H1 (cell line): Measurements from ENCODE around the gene HDAC9. TPM values are rescaled to one million over a fixed set of nuclear protein-coding genes. Genes with fewer than 3 reads are reported as not detected.

Experiments used
- CHD7 ChIP-seq: fragments of 300-600 bp; sonication (generic); IDR thresholded peaks from 2 replicates; pipeline ENCODE4 v1.7.1; 2012; ENCODE audit warnings: low read length, moderate library complexity, mild to moderate bottlenecking, inconsistent platforms; ENCODE audit not compliant: insufficient replicate concordance
- GTF2F1 ChIP-seq: IDR thresholded peaks from 2 replicates; pipeline ENCODE4 v1.6.1; 2012; ENCODE audit warnings: low read depth, low read length, improper control_type of control experiment, borderline replicate concordance
- NANOG ChIP-seq: IDR thresholded peaks from 2 replicates; pipeline ENCODE4 v1.6.1; 2011; ENCODE audit warnings: low read length, low read depth, mild to moderate bottlenecking, inconsistent platforms; ENCODE audit not compliant: insufficient read depth, poor library complexity, severe bottlenecking
- SAP30 ChIP-seq: fragments of 300-600 bp; sonication (generic); IDR thresholded peaks from 2 replicates; pipeline ENCODE4 v1.7.1; 2012; ENCODE audit warnings: low read length, moderate library complexity, mild to moderate bottlenecking, inconsistent platforms; ENCODE audit not compliant: insufficient read depth, insufficient replicate concordance
- SIX5 ChIP-seq: IDR thresholded peaks from 2 replicates; pipeline ENCODE4 v1.6.1; 2011; ENCODE audit warnings: mild to moderate bottlenecking, low read depth, low read length
- SRF ChIP-seq: IDR thresholded peaks from 2 replicates; pipeline ENCODE4 v1.6.1; 2011; ENCODE audit warnings: mild to moderate bottlenecking, low read depth, low read length, moderate library complexity
- polyA plus RNA-seq, 7 experiments: library from polyadenylated mRNA; depleted of rRNA in 3 of 7; stranded (reverse) in 5 of 7; unstranded in 2 of 7; fragments of >200 nt in 5 of 7; fragments of 200-250 nt in 2 of 7; gene quantifications; 1 replicate in 5 of 7; 2 replicates in 1 of 7; 4 replicates in 1 of 7; pipeline versions ENCODE4 v1.2.1 to v1.2.3, GENCODE V29; 2011 to 2013; ENCODE audit warnings: missing spikeins in 2 of 7, mixed read lengths in 2 of 7
- total RNA-seq: library from RNA; stranded (reverse); fragmentation: NEBNext Ultra II Directional; extraction: Animal tissue kit (Norgen Biotek cat#: 25700); gene quantifications from 2 replicates; pipeline ENCODE4 v1.2.1, GENCODE V29; 2021
- TF ChIP-seq, protein P1 (sequence below): IDR thresholded peaks from 2 replicates; pipeline ENCODE4 v1.6.1; 2012; ENCODE audit warnings: inconsistent platforms

Gene HDAC9
- total and polyA plus RNA-seq, 2 of the 8 experiments (the other 6 are each of a cell fraction or from before 2014, with no cell fraction given): 9.5 to 13.1 TPM

DNA sequence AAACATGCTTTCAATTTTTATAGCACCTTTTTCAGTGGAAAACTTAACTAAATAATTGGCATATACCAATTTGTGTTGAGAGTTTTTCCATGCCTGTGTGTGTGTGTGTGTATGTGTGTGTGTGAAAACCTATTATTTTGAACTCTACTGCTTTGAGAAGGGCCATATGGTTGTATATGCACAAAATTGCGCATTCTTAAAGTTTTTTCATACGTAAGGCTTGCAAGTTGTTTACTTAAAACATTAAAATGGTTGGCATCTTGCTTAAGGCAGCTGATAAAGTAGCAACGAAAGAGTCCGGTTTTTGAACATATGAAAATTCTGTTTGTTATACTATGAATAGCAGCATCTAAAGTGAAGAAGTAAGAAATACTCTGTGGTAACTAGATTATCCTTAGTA is 84.1 kb downstream of the HDAC9 start (continued):
- TF ChIP-seq CHD7 (no peak), SRF (no peak), GTF2F1 (no peak), SAP30 (no peak), NANOG (no peak), SIX5 (no peak)
- TF ChIP-seq, protein P1, sequence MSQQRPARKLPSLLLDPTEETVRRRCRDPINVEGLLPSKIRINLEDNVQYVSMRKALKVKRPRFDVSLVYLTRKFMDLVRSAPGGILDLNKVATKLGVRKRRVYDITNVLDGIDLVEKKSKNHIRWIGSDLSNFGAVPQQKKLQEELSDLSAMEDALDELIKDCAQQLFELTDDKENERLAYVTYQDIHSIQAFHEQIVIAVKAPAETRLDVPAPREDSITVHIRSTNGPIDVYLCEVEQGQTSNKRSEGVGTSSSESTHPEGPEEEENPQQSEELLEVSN: no peak
